HG03108 (cell line): Measurements from ENCODE around the gene FXYD6.

Source experiments
- ATAC-seq: cut with Tn5 transposase; IDR thresholded peaks from one replicate; pipeline ENCODE4 v1.9.1; 2021; ENCODE audit warnings: moderate library complexity; ENCODE audit not compliant: unreplicated experiment

Gene FXYD6

DNA sequence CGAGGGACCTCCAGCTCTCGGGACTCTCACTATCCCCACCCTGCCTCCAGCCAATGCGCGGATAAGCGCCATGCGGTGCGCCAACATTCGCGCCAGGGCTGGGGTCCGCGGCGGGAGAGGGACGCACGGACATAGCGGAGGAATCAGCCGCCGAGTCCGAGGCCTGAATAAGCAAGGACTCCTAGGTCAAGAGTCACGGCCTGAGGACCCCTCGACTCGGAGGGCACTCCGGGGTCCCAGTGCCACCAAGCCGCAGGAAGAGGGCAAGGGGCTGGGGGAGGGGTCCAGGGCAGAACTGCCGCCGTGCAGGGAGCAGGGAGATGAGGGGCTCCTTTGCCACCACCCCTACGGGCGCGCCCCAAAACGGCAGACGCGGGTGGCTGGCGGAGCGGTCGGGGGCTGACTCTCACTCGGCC is 80.0 kb downstream of the FXYD6 start:
- no peak for ATAC-seq

DNA sequence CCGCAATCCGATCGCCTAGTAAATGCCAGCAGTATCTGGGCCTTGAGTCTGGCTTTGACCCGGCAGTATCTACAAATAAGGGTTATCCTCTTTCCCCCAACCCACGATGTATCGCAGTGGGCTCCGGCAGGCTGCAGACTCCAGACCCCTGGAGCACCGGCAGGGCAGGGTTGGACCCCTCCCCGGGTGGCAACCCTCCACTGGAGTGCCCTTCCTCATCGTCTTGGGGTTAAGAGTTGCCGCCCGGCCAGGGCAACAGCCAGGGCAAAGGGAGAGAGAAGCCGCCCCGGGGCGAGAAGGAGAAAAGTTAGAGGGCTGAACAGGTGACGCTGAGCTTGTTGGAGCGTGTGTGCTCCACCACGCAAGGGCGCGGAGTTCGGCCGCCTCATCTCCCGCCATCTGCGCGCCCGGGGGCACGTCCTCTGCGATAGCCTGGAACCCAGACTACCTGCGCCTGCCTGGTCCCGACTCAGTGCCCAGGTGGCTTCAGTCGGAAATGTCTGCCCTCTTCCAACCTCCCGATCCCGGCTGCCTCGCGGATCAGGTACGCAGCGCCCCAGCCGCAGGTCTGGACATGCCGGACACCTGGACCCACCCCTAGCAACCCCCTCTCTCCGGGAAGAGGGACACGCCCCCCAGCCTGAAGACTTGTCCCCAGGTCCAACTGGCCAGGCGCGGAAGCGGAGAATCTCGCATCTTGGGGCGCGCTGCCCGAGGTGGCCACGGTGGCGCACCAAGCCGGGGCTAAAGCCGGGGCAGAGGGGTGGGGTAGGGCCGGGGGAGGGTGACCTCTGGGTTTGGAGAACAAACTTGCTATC is 80.6 kb downstream of the FXYD6 start:
- no peak for ATAC-seq

DNA sequence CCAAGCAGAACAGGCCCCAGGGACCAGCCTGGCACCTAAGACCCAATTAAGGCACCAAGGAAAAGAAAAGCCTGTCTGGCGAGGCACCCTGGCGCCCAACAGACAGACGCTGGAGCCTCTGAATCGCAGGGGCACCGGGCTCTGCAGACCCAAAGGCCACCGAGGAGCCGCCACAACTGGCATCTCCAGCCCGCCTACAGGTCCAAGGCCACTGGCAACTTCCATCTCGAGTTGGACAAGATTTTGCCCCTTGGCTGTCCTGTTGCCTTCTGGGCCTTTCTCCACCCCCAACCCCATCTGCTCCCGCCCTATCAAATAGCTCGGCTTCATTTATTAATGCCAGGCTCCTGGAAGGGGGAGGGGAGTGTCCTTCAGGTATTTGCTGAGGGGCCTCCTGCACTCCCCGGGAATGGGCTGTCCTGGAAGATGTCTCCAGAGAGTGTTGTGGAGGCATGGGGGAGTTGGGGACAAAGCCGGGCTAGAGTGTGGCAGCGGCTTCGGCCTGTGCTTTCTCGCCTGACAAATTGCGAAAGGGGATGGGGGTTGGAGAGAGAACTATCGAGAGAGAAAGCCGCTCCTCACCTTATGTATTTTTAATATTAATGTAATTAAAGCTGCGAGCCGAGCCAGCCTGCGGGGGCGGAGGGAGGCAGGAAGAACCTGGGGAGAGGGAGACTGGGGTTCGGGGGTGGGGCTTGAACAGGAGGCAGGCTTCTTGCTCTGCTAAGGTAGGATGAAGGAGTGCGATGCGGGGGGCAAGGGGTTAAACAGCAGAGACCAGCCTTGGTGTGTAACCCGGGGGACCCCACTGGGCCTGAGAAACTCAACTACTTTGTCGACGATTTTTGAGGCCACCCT is 81.5 kb downstream of the FXYD6 start:
- ATAC-seq, result no peak

DNA sequence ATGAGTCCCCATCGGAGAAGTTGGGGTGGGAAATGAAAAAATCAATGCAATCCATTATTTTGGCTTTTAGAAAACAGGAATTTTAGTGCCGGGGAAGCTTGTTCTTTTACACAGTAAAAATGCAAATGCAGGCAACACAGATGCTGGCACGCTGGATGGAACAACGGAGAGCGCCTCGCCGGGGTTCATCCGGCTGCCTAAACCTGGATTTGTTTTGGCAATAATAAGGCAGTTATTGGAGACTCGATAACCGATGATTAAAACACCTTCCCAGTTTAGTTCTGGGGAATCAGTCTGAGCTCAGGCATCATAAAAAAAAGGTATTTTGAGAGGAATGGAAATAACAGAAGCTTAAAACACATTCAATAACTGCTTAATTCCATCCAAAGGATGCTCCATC is 82.3 kb downstream of the FXYD6 start:
- no peak for ATAC-seq

DNA sequence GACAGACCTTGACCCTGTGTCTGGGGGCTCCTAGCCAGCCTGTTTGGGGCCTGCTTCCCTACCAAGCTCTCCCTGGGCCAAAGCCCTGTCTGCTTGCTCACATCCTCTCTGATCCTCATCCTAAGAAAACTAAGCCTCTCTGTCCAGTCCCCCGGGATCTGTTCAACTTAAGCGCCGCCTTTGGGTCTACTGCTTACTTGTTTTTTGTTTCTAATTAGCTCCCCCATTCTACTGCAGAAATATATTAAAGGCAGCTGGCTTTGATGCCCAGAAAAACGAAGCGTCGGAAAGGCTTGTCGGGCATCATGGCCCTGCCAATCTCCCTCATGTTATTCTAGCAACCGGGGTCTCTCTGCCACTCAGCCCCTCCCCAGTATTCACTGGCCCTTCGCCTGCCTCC is 82.9 kb downstream of the FXYD6 start:
- no peak for ATAC-seq

DNA sequence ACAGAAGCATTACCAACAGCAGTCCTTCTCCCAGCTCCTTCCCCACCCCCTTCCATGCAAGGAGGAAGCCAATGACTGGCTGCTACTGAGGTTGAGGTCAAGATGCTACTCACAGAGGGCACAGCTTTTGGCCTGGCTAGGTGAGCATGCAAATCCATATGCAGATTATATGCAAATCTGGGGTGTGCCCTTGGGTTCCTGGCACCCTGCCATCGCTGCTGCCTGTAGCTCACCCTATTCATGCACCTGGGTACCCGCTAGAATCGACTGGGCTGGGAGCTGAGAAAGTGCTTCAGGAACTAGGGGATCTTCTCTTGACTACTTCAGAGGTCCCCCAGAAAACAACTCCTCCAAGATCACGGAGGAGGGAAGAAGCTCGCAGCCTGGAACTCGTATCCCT is 83.5 kb downstream of the FXYD6 start:
- no peak for ATAC-seq

DNA sequence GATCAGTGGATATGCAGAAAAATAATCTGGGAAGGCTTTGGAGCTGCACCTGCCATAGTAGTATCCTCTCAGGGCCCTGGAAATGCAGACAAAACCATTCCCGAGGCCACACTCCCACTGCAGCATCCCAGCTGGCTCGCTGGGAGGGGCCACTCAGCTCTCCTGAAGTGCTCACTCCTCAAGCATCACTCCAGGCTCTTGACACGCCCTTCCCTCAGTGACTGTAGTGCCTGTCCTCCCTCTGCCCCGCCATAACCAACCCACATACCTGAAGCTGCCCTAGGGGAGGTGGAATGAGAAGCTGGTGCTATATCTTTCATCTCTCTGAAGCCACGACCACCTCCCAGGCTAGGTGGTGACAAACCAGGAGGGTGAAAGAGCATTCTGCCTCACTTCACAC is 84.2 kb downstream of the FXYD6 start:
- no peak for ATAC-seq

DNA sequence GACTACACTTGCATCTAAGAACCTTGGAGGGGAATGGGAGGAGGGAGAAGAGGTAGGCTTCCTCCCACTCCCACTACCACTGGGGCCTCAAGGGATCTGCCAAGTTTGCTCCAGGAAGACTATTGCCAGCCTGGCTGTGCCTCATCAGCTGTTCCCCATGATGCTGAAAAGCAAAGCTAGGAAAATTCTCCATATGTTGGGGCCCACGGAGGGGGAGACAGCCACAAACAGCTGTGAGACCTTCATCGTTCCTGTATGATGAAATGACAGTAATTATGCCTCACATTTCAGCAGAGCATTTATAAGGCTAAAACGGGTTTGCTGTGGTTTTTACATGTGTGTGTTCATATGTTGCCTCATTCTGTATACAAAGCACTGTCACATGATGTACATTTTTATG is 86.2 kb downstream of the FXYD6 start:
- no peak for ATAC-seq

DNA sequence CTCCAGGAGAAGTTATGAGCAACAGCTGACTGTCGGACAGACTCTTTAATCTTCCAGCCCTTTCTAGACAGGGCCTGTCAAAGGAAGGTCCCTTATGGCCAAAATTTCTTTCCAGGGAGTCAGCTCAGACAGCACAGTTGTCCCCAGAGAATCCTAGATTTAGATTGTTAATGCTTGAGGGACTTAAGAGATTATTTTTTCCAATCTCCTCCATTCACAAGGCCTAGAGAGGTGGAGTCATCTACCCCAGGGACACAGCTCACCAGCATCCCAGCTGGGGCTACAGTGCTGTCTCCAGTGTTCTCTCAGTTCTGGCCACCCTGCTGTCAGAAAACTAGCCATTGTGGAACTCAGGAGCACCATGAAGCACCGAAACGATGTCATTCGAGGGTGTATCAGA is 87.2 kb downstream of the FXYD6 start:
- ATAC-seq, result no peak
